ENCODE data around the gene NMUR2. TPM values are rescaled to one million over a fixed set of nuclear protein-coding genes. Genes with fewer than 3 reads are reported as not detected.

NMUR2 gene
- total RNA-seq, 1 experiment from 2014 or later = not detected

- CTCF ChIA-PET = no interaction called here
- no TSS peak for BruUV-seq (replicated peaks)
- H3K4me3 Mint-ChIP-seq (ENCODE audit: unreplicated experiment) = no peak overlapping the region
- H3K36me3 Mint-ChIP-seq (ENCODE audit: insufficient read depth, unreplicated experiment) = no peaks in the 10 kb centered on the region
- peaks cover 12% of the 10 kb centered on the region for H3K27me3 Mint-ChIP-seq (ENCODE audit: insufficient read depth, unreplicated experiment)
- no peaks in the 10 kb centered on the region for H3K4me1 Mint-ChIP-seq (ENCODE audit: insufficient read depth, unreplicated experiment)
- no peak for DNase-seq (ENCODE audit: unreplicated experiment)
- no peak for TF ChIP-seq CTCF (IDR thresholded peaks at IDR 0.05; ENCODE audit: unreplicated experiment)
- H3K9me3 Mint-ChIP-seq (ENCODE audit: unreplicated experiment) = no peaks in the 10 kb centered on the region
- POLR2A ChIA-PET = no interaction called here
- no peak overlapping the region for H3K27ac Mint-ChIP-seq (ENCODE audit: low read depth, unreplicated experiment)
- intact Hi-C loops (cut with micrococcal nuclease) = no loop called here
Observed at GRCh38 chr5:152427721-152428120, 22.6 kb upstream of the NMUR2 start.

- ChIA-PET POLR2A (no interaction called here), CTCF (interaction anchor here (0.6 to 1.5 kb wide), 2 partner anchors 11 to 76 kb away, joined by 3 to 4 read pairs; no protein-coding TSS in a partner anchor)
- Mint-ChIP-seq H3K4me1 (ENCODE audit: insufficient read depth, unreplicated experiment) (no peaks in the 10 kb centered on the region), H3K27ac (ENCODE audit: low read depth, unreplicated experiment) (no peak overlapping the region), H3K4me3 (ENCODE audit: unreplicated experiment) (no peak overlapping the region), H3K36me3 (ENCODE audit: insufficient read depth, unreplicated experiment) (no peaks in the 10 kb centered on the region), H3K9me3 (ENCODE audit: unreplicated experiment) (no peaks in the 10 kb centered on the region), H3K27me3 (ENCODE audit: insufficient read depth, unreplicated experiment) (peaks cover 12% of the 10 kb centered on the region)
- BruUV-seq (replicated peaks) = no TSS peak
- no peak for DNase-seq (ENCODE audit: unreplicated experiment)
- intact Hi-C loops (cut with micrococcal nuclease) = no loop called here
- TF ChIP-seq CTCF (IDR thresholded peaks at IDR 0.05; ENCODE audit: unreplicated experiment) = no peak
Observed at GRCh38 chr5:152425083-152425482, 20.0 kb upstream of the NMUR2 start.

- peaks cover 18% of the 10 kb centered on the region for H3K27me3 Mint-ChIP-seq (ENCODE audit: insufficient read depth, unreplicated experiment)
- no peak for TF ChIP-seq CTCF (IDR thresholded peaks at IDR 0.05; ENCODE audit: unreplicated experiment)
- H3K27ac Mint-ChIP-seq (ENCODE audit: low read depth, unreplicated experiment) = no peak overlapping the region
- ChIA-PET POLR2A (no interaction called here), CTCF (interaction anchor here (1.5 kb wide), 1 partner anchor 75 kb away, joined by 3 read pairs; no protein-coding TSS in a partner anchor)
- no peaks in the 10 kb centered on the region for H3K4me1 Mint-ChIP-seq (ENCODE audit: insufficient read depth, unreplicated experiment)
- H3K9me3 Mint-ChIP-seq (ENCODE audit: unreplicated experiment) = no peaks in the 10 kb centered on the region
- intact Hi-C loops (cut with micrococcal nuclease) = no loop called here
- no peak overlapping the region for H3K4me3 Mint-ChIP-seq (ENCODE audit: unreplicated experiment)
- H3K36me3 Mint-ChIP-seq (ENCODE audit: insufficient read depth, unreplicated experiment) = no peaks in the 10 kb centered on the region
- DNase-seq (ENCODE audit: unreplicated experiment) = no peak
- BruUV-seq (replicated peaks) = no TSS peak
Observed at GRCh38 chr5:152424501-152424900, 19.4 kb upstream of the NMUR2 start.

- H3K4me3 Mint-ChIP-seq (ENCODE audit: unreplicated experiment) = no peak overlapping the region
- TF ChIP-seq CTCF (IDR thresholded peaks at IDR 0.05; ENCODE audit: unreplicated experiment) = no peak
- ChIA-PET CTCF (interaction anchor here (0.9 kb wide), 1 partner anchor 73 kb away, joined by 3 read pairs; no protein-coding TSS in a partner anchor), POLR2A (no interaction called here)
- H3K27me3 Mint-ChIP-seq (ENCODE audit: insufficient read depth, unreplicated experiment) = peaks cover 24% of the 10 kb centered on the region
- H3K27ac Mint-ChIP-seq (ENCODE audit: low read depth, unreplicated experiment) = no peak overlapping the region
- no peaks in the 10 kb centered on the region for H3K4me1 Mint-ChIP-seq (ENCODE audit: insufficient read depth, unreplicated experiment)
- DNase-seq (ENCODE audit: unreplicated experiment) = no peak
- BruUV-seq (replicated peaks) = no TSS peak
- intact Hi-C loops (cut with micrococcal nuclease) = no loop called here
- no peaks in the 10 kb centered on the region for H3K36me3 Mint-ChIP-seq (ENCODE audit: insufficient read depth, unreplicated experiment)
- H3K9me3 Mint-ChIP-seq (ENCODE audit: unreplicated experiment) = no peaks in the 10 kb centered on the region
Observed at GRCh38 chr5:152422081-152422480, 17.0 kb upstream of the NMUR2 start.
